Activated CD4-positive, alpha-beta T cell treated with anti-CD3 and anti-CD28 coated beads for 24 hours (primary cell): ENCODE data around the gene PANX2.
"Not testable (repeated sequence)": the region's sequence is repeated elsewhere in the genome, so short reads cannot be mapped to it uniquely, and the experiment has no call there.

Experiments
- DNase-seq, 2 donors: peaks; one replicate each; pipeline ENCODE4 v3.0.0-alpha.2; 2020; ENCODE audit warnings: low read depth in 2 of 2

PANX2 gene

DNA sequence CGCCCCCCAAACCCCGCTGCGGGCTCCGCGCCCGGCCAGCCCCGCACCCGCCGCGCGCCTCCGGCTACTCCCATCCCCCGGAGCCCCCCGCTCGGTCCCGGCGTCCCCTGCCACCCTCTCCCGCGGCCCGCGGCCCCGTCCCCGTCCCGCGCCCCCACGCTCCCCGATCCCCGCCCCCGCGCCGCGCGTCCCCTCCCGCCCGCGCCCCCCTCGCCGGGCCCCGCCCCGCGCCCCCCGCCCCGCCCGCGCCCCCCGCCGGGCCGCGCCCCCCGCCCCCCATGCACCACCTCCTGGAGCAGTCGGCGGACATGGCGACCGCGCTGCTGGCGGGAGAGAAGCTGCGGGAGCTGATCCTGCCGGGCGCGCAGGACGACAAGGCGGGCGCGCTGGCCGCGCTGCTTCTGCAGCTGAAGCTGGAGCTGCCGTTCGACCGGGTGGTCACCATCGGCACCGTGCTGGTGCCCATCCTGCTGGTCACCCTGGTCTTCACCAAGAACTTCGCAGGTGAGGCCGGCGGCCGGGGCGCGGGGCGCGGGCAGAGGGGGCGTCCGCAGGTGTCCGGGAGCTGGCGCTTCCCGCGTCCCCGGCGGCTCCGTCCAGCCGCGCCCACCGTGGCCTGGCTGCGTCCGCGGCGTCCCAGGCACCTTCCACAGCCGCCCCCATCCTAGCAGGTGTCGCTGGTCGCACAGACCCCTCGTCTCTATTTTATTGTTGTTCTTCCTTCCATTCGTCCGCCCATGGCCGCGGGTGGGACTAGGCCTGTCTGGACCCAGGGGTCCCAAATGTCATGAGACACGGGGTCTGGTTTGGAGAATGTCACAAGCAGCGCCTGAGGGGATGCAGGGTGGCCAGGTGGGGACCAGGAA is at the start of gene PANX2:
TSS of gene PANX2 (plus strand) at position 279 of the 866 bp plus-strand sequence. CDS start at position 279, 0 bp downstream.
- DNase-seq, result no peak

- DNase-seq, result no peak
These were observed 49.3 kb upstream of the PANX2 start for GRCh38 chr22:50121202-50121740.

DNA sequence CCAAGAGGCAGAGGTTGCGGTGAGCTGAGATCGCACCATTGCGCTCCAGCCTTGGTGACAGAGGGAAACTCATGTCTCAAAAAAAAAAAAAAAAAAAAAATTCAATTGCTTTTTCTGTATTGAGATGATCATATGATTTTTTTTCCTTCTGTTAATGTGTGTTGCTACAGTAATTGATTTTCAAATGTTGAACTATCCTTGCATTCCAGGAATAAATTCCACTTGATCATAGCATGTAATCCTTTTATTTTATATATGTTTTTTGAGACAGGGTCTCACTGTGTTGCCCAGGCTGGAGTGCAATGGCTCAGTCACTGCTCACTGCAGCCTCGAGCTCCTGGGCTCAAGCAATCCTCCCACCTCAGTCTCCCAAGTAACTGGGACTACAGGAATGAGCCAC is 47.4 kb upstream of the PANX2 start:
- DNase-seq, result no peak

- DNase-seq, result no peak
These were observed 45.5 kb upstream of the PANX2 start for GRCh38 chr22:50125029-50125428.

DNA sequence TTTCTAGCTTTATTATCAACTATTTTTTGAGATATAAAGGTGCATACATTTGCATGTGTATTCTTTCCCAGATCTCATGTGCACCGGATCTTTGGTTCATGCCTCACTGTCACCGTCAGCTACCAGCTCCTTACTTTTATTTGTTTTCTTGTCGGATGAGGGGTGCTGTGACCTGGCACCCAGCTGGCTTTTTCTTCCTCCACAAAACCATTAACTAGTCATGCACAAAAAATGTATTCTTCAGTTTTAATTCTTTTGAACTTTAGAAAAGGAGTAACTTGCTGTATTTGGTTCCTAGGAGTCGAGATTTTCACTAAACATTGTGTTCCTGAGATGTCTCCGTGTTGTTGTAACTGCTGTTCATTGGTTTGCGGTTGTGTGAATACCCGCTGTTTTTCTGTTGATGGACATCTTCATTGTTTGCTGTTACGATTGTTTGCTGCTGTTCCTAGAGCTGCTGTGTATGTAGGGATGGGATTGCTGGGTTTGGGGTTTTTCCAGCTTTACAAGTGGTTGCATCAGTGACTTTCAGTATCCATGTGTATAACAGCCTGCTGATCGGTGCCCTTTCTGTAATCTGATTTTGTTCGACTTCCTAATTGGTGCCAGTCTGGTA is 41.3 kb upstream of the PANX2 start:
- DNase-seq, result no peak

DNA sequence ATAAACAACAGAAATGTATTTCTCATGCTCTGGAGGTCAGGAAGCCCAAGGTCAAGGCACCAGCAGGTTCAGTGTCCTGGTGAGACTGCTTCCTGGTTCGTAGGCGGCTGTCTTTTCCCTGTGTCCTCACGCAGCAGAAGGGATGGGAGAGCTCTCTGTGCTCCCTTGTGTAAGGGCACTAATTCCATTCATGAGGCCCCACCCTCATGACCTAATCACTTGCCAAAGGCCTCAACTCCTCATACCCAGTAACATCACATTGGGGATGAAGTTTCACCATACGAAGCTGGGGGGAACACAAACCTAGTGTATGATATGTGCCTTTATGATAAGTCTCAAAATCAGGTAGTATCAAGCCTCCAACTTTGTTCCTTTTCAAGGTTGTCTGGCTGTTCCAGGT is 38.6 kb upstream of the PANX2 start:
- DNase-seq, result no peak

DNA sequence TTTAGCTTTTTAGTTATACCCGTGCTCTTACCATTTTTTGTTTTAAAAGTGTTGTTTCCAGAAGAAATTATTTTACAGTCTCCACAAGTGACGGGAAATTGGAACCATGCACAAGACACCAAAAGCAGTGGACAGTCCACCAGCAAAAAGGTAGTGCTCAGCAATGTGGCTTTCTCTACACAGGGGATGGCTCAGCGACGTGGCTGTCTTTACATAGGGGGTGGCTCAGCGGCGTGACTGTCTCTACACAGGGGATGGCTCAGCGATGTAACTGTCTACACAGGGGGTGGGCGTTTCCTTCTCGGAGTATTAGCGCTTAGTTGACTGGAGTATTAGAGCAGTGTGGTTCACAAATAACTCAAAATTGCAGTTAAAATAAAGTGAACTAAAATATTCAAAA is 36.0 kb upstream of the PANX2 start:
- no peak for DNase-seq

GRCh38 chr22:50136581-50137015 is 33.9 kb upstream of the PANX2 start:
- DNase-seq, result no peak

DNA sequence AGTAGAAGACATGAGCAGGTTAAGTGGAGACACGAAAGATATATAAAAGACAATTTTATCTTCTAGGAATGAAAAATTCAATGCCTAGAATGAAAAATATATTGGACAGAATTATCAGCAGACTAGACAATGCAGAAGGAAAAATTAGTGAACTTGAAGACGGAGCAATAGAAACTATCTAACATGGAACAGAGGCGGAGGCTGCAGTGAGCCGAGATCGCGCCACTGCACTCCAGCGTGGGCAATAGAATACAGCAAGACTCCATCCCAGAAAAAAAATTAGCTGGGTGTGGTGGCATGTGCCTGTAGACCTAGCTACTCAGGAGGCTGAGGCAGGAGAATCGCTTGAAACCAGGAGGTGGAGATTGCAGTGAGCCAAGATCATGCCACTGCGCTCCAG is 33.3 kb upstream of the PANX2 start:
- DNase-seq, result not testable (repeated sequence)

GRCh38 chr22:50138041-50138440 is 32.5 kb upstream of the PANX2 start:
- DNase-seq, result no peak

- no peak for DNase-seq
These were observed 31.5 kb upstream of the PANX2 start for GRCh38 chr22:50138988-50139387.

- no peak for DNase-seq
These were observed 30.6 kb upstream of the PANX2 start for GRCh38 chr22:50139843-50140415.

DNA sequence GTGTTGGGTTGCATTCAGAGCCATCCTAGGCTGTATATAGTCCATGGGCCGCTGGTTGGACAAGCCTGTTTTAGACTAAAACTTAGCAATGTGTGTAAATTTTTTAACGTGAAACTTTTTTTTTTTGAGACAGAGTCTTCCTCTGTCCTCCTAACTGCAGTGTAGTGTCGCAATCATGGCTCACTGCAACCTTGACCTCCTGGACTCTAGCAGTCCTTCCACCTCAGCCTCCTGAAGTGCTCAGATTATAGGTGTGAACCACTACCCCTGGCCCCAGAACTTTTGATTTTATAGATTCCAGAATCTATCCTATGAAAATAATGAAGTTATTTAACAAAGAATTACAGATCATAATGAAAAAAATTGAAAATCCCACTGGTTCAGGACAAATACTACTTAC is 29.9 kb upstream of the PANX2 start:
- DNase-seq, result no peak

- DNase-seq, result no peak
These were observed 29.1 kb upstream of the PANX2 start for GRCh38 chr22:50141462-50141861.

DNA sequence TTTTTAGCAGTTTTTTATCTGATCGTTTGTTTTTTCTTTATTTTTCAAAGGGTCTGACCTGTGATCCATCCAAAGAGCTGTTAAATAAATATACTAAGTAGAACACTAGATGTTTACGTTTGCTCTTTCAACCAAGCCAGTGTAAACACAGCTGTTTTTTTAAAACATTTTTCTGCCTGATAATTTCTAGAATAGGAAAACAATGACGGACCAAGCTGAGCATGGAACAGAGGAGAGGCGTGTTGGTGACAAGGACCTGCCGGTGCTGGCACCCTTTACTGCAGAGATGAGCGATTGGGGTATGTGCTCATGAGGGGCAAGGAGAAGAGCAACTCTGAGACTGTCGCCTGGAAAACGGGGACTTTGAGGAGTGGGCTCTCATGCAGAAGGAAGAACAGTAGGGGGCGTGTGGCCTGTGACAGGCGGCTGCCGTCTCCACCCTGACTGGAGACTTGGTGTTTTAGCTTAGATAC is 28.6 kb upstream of the PANX2 start:
- DNase-seq, result no peak

- no peak for DNase-seq
These were observed 27.4 kb upstream of the PANX2 start for GRCh38 chr22:50143096-50143495.

DNA sequence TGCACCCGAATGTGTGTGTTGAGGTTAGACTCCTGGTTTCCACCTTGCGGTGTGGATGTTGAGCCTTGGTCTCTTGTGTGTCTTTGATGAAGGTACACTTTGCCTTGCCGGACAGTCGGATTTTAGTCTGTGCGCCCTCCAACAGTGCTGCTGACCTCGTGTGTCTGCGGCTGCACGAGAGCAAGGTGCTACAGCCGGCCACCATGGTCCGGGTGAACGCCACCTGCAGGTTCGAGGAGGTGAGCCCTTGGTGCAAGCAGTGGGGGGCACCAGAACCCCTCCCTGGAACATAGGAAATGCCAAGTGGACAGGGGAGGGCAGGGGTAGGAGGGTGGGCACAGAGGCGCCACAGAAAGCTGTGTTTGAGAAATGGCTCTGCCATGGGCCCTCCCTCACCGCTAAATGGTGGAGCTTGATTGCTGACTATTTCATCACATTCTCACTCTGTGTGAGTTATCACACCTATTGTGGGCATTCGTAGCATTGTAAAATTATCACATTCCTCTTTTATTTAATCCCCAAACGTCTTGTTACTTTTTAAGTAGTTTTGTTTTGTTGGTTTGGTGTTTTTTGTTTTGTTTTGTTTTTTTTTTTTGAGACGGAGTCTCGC is 26.4 kb upstream of the PANX2 start:
- no peak for DNase-seq

DNA sequence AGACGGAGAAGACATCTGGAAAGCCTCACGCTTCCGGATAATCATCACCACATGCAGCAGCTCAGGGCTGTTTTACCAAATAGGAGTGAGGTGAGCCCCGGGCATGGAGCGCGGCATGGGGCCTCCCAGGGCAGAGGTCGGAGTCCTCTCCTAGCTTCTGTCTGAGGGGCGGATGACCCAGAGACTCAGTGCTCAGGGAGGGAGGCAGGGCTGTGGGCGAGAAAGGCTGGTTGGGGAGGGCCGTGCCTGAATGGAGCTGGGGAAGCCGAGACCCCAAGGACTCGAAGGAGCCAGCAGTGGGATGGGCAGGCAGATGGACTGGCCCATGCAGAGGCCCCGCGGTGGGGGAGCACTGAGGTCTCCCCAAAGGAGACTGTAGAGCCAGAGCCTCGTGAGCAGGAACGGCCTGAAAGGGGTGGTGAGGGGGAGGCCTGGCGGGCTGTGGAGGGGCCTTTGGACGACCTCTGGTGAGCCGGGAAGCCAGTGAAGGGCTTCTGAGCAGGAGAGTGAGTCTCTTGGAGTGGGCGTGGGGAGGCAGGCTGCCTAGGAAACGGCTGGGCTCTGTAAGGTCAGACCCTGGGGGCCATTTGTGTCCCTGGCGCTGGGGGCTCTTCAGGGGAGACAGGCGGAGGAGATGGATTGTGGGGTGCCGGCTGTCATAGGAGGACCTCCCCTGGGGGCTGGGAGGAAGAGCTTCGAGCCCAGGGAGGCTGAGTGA is 24.7 kb upstream of the PANX2 start:
- DNase-seq, result no peak

DNA sequence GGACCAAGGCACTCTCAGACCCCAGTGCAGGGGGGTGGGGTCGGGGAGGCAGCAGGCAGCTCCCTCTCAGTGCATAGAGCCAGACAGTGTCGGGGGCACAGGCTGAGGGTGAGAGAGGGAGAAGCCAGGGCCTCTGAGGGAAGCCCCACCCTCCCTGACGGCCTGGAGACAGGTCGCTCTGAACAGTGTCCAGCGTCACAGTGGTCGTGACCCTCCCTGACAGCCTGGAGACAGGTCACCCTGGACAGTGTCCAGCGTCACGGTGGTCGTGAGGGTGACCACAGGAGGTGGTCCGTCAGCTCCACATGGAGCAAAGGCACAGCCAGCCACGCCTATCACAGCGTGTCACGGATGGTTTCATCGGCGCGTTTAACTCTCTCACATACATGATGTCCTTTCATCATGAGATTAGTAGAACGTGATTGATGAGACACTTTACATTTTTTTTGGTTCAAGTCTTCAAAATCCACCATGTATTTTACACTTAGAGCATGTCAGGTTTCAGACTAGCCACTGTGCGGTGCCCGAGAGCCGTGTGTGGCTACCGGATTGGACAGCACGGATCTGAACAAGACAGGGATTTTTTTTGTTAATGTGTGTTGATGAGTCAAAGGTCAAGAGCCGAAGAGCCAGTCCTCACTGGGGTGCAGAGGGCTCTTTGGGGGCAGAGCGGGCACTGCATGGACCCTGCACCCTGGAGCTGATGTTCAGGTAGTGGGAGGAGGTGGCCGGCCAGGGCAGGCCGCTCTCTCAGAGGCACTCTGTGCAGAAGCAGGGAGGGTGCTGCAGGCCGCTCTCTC is 23.9 kb upstream of the PANX2 start:
- no peak for DNase-seq
